Liver (tissue), 9 donors: ENCODE results near the gene SLC7A6OS. TPM values are rescaled to one million over a fixed set of nuclear protein-coding genes. Genes with fewer than 3 reads are reported as not detected.

Experiments
- DNase-seq: peaks from one replicate; pipeline ENCODE4 v3.0.0-alpha.2; 2017; ENCODE audit warnings: low spot score
- H3K27ac ChIP-seq, 2 donors: one replicate each; pipeline ENCODE4 v1.7.0; 2013; ENCODE audit warnings: inconsistent platforms in 2 of 2, low read length in 2 of 2, control low read depth in 1 of 2, low read depth in 1 of 2, mild to moderate bottlenecking in 1 of 2
- H3K27me3 ChIP-seq, 4 donors: one replicate each; pipeline versions ENCODE4 v1.6.1 to v1.7.0; 2013; ENCODE audit warnings: low read length in 3 of 4, inconsistent platforms in 1 of 4, mild to moderate bottlenecking in 1 of 4, moderate library complexity in 1 of 4; ENCODE audit not compliant: control insufficient read depth in 4 of 4, insufficient read depth in 4 of 4
- H3K36me3 ChIP-seq, 4 donors: one replicate each; pipeline versions ENCODE4 v1.6.1 to v1.7.0; 2013; ENCODE audit warnings: low read length in 3 of 4, mild to moderate bottlenecking in 3 of 4, low read depth in 1 of 4, moderate library complexity in 1 of 4; ENCODE audit not compliant: control insufficient read depth in 4 of 4, insufficient read depth in 3 of 4
- H3K4me1 ChIP-seq, 4 donors: one replicate each; pipeline versions ENCODE4 v1.6.1 to v1.7.0; 2013; ENCODE audit warnings: low read length in 3 of 4, mild to moderate bottlenecking in 3 of 4, moderate library complexity in 1 of 4; ENCODE audit not compliant: control insufficient read depth in 4 of 4, insufficient read depth in 4 of 4
- H3K4me3 ChIP-seq, 3 donors: one replicate each; pipeline versions ENCODE4 v1.6.1 to v1.7.0; 2013; ENCODE audit warnings: low read length in 3 of 3, control low read depth in 1 of 3, low read depth in 1 of 3, mild to moderate bottlenecking in 1 of 3
- H3K9ac ChIP-seq, 2 donors: one replicate each; pipeline ENCODE4 v1.7.0; 2013; ENCODE audit warnings: low read length in 2 of 2, mild to moderate bottlenecking in 2 of 2, moderate library complexity in 2 of 2, control low read depth in 1 of 2, low read depth in 1 of 2
- H3K9me3 ChIP-seq, 4 donors: one replicate each; pipeline versions ENCODE4 v1.6.1 to v1.7.0; 2013; ENCODE audit warnings: low read length in 3 of 4; ENCODE audit not compliant: control insufficient read depth in 4 of 4
- EGR1 ChIP-seq, 2 donors: IDR thresholded peaks; 2 replicates each; pipeline ENCODE4 v1.6.1; 2016 to 2018; ENCODE audit warnings: antibody characterized with exemption in 2 of 2, low read depth in 2 of 2
- FOXA1 ChIP-seq: IDR thresholded peaks from 2 replicates; pipeline ENCODE4 v1.6.1; 2016; ENCODE audit warnings: antibody characterized with exemption
- FOXA2 ChIP-seq: IDR thresholded peaks from 2 replicates; pipeline ENCODE4 v1.6.1; 2016; ENCODE audit warnings: antibody characterized with exemption
- GABPA ChIP-seq, 2 donors: IDR thresholded peaks in 1 of 2; conservative IDR thresholded peaks in 1 of 2; 2 replicates each; pipeline ENCODE4 v1.6.1; 2016; ENCODE audit warnings: antibody characterized with exemption in 2 of 2, mild to moderate bottlenecking in 1 of 2, moderate library complexity in 1 of 2
- HNF4G ChIP-seq: IDR thresholded peaks from 2 replicates; pipeline ENCODE4 v1.6.1; 2016; ENCODE audit warnings: antibody characterized with exemption
- JUND ChIP-seq, 2 donors: IDR thresholded peaks; 2 replicates each; pipeline ENCODE4 v1.6.1; 2016; ENCODE audit warnings: antibody characterized with exemption in 2 of 2
- NR2F2 ChIP-seq: IDR thresholded peaks from 2 replicates; pipeline ENCODE4 v1.6.1; 2016; ENCODE audit warnings: antibody characterized with exemption
- REST ChIP-seq: IDR thresholded peaks from 2 replicates; pipeline ENCODE4 v1.6.1; 2016; ENCODE audit warnings: antibody characterized with exemption, mild to moderate bottlenecking
- RXRA ChIP-seq, 2 donors: IDR thresholded peaks; 2 replicates each; pipeline ENCODE4 v1.6.1; 2017 to 2018; ENCODE audit warnings: antibody characterized with exemption in 2 of 2, mild to moderate bottlenecking in 1 of 2
- TAF1 ChIP-seq: conservative IDR thresholded peaks from 2 replicates; pipeline ENCODE4 v1.6.1; 2016; ENCODE audit warnings: antibody characterized with exemption, mild to moderate bottlenecking
- YY1 ChIP-seq: IDR thresholded peaks from 2 replicates; pipeline ENCODE4 v1.6.1; 2016; ENCODE audit warnings: antibody characterized with exemption, mild to moderate bottlenecking
- WGBS: extraction: QIAGEN DNeasy Blood & Tissue Kit; methylation state at CpG from one replicate; pipeline ENCODE4 v1.1.7; 2013; 5-methylcytosine and 5-hydroxymethylcytosine counted together
- polyA plus RNA-seq, 2 donors: library from polyadenylated mRNA; stranded (reverse) in 1 of 2; unstranded in 1 of 2; fragments of 200-250 nt in 1 of 2; fragments of >200 nt in 1 of 2; fragmentation: Nextera tagmentation in 1 of 2; extraction: Ambion mirVana in 1 of 2; gene quantifications; one replicate each; pipeline versions ENCODE4 v1.2.1 to v1.2.3, GENCODE V29; 2013 to 2015
- total RNA-seq, 2 donors: library from RNA; depleted of rRNA; stranded (reverse); fragments of >200 nt; gene quantifications; one replicate each; pipeline ENCODE4 v1.2.3, GENCODE V29; 2014
- donor health status: healthy.
- donor health status: healthy.
- donor health status: healthy.
- donor health status: healthy.
- donor health status: healthy.

SLC7A6OS gene
- total and polyA plus RNA-seq, 4 donors = 2.6 to 8.3 (median 5.5) TPM

DNA sequence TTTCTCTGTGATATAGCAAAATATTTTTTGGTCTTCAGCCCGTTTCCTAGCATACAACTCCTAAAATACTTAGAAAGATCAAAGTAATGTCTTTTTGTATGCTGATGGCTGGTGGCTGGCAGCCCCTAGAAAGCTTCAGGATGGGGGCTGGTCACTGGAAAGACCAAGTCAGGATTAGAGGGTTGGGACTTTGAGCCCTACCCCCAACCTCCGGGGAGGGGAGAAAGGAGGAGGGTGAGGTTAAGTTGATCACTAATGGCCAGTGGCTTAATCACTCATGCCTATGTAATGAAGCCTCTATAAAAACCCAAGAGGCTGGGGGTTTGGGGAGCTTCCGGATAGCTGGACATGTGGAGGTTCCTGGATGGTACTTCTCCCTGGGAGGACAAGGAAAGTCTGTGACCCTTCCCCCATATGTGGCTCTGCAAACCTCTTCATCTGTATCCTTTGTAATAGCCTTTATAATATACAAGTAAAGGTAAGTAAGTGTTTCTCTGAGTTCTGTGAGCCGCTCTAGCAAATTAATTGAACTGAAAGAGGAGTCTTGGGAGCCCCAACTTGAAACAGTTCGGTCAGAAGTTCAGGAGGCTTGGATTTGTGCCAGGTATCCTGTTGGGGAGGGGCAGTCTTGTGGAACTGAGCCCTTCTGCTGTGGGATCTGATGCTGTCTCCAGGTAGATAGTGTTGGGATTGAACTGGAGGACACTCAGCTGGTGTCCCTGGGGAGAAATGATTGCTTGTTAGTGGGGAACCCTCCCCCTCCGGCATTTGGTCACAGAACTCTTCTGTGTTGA, 42.9 kb downstream of the SLC7A6OS start:
- H3K27me3 ChIP-seq = no peaks in the 10 kb centered on the region
- no peaks in the 10 kb centered on the region for H3K9me3 ChIP-seq
- H3K4me3 ChIP-seq = no peak overlapping the region
- H3K4me1 ChIP-seq = peaks cover 2 to 14% (median 10%) of the 10 kb centered on the region in 4 donors
- WGBS = 67% methylated on average over 6 of the region's 6 CpGs
- no peak for TF ChIP-seq FOXA1
- no peak for TF ChIP-seq RXRA (IDR thresholded peaks at IDR 0.05)
- no peak for TF ChIP-seq HNF4G
- TF ChIP-seq FOXA2 = no peak
- no peak for TF ChIP-seq REST
- TF ChIP-seq GABPA (IDR thresholded peaks at IDR 0.05 in 1 of 2, conservative IDR thresholded peaks at IDR 0.05 in 1 of 2) = no peak
- TF ChIP-seq NR2F2 = no peak
- TF ChIP-seq YY1 = no peak
- TF ChIP-seq EGR1 (IDR thresholded peaks at IDR 0.05; ENCODE audit: low read depth in 2 of 2) = no peak
- TF ChIP-seq TAF1 = no peak
- no peak overlapping the region for H3K9ac ChIP-seq
- no peak overlapping the region for H3K27ac ChIP-seq
- H3K36me3 ChIP-seq = no peaks in the 10 kb centered on the region
- DNase-seq = no peak

DNA sequence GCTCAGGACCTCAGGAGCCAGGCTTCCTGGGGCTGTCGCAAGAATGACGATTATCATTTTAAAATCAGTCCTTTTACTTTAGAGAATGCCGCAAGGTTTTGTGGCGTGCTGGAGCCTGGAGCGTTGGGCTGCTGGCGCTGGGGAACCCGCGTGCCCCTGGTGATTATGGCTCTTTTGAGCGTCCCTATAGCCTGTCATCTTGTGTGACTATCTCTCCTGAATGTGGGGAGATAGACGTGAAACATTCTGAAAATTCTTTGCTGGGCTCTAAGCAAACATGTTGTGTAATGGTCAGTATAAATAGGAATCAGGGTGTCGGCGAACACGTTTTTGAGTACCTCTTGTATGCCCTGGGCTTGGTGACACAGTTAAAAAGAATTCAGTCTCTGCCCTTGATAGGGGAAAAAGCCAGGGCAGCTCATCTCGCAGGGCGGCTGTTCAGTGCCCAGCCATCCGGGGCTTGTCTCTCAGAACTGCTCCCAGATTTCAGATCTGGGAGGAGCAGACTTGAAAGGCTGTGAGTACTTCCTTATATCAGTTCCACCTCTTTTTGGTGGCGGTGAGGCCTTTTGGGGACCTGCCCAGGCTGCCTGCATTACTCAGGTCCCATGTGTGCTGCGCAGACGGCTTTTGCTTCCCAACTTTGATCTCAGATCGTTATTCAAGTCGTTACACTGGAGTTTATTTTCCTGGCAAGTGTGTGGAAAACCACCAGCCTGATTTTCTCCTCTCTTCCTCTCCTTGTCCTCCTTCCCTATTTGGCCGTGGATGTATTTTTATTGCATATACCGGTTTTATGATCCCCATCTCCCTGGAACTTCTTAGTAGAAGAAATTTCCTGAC, 45.4 kb downstream of the SLC7A6OS start:
- DNase-seq = no peak
- WGBS = 27% methylated on average over 23 of the region's 23 CpGs
- TF ChIP-seq HNF4G (no peak), JUND (IDR thresholded peaks at IDR 0.05) (peak in 1 of 2 donors; percentile 1), FOXA2 (no peak), YY1 (no peak)

More for the DNA sequence above, 45.4 kb downstream of the SLC7A6OS start:
- Histone ChIP-seq H3K4me1 (peaks cover 2 to 14% (median 10%) of the 10 kb centered on the region in 4 donors), H3K9ac (peak overlapping the region; percentile 3 to 75), H3K36me3 (peaks cover 0 to 4% (median under 1%) of the 10 kb centered on the region in 4 donors), H3K27me3 (no peaks in the 10 kb centered on the region), H3K27ac (peak overlapping the region; percentile 55 to 79), H3K9me3 (no peaks in the 10 kb centered on the region), H3K4me3 (peak overlapping the region; percentile 70 to 82 (median 74))
